Measurements from ENCODE around the gene TLR9.

The TLR9 gene

GRCh38 chr3:52242039-52242438, 16.6 kb upstream of the TLR9 start:
- H3K36me3 Mint-ChIP-seq (ENCODE audit: low read depth) = peaks cover 42% of the 10 kb centered on the region
- H3K4me3 Mint-ChIP-seq = no peak overlapping the region
- peaks cover 72% of the 10 kb centered on the region for H3K4me1 Mint-ChIP-seq (ENCODE audit: low read depth)
- H3K9me3 Mint-ChIP-seq = no peaks in the 10 kb centered on the region
- intact Hi-C loops (cut with micrococcal nuclease) = no loop called here
- no peaks in the 10 kb centered on the region for H3K27me3 Mint-ChIP-seq
- H3K27ac Mint-ChIP-seq = peak overlapping the region; percentile 97

GRCh38 chr3:52240886-52241370, 15.5 kb upstream of the TLR9 start:
- Mint-ChIP-seq H3K27ac (peak overlapping the region; percentile 97), H3K9me3 (no peaks in the 10 kb centered on the region), H3K27me3 (no peaks in the 10 kb centered on the region), H3K36me3 (ENCODE audit: low read depth) (peaks cover 39% of the 10 kb centered on the region), H3K4me3 (no peak overlapping the region), H3K4me1 (ENCODE audit: low read depth) (peaks cover 78% of the 10 kb centered on the region)
- intact Hi-C loops (cut with micrococcal nuclease) = no loop called here

GRCh38 chr3:52240059-52240885, 14.8 kb upstream of the TLR9 start:
- Mint-ChIP-seq H3K27me3 (no peaks in the 10 kb centered on the region), H3K9me3 (no peaks in the 10 kb centered on the region), H3K4me1 (ENCODE audit: low read depth) (peaks cover 84% of the 10 kb centered on the region), H3K36me3 (ENCODE audit: low read depth) (peaks cover 44% of the 10 kb centered on the region), H3K4me3 (peak overlapping the region; percentile 91), H3K27ac (peak overlapping the region; percentile 97)
- intact Hi-C loops (cut with micrococcal nuclease) = no loop called here

GRCh38 chr3:52238761-52239701, 13.6 kb upstream of the TLR9 start, which contains the start of gene TWF2:
Gene TWF2 (minus strand): TSS chr3:52239158. CDS start chr3:52239016, 142 bp downstream.
- Mint-ChIP-seq H3K9me3 (no peaks in the 10 kb centered on the region), H3K27me3 (no peaks in the 10 kb centered on the region), H3K36me3 (ENCODE audit: low read depth) (peaks cover 50% of the 10 kb centered on the region), H3K4me3 (peak within 1 kb of the TSS; percentile 91), H3K27ac (peak within 1 kb of the TSS; percentile 97), H3K4me1 (ENCODE audit: low read depth) (peaks cover 84% of the 10 kb centered on the region)
- intact Hi-C loops (cut with micrococcal nuclease) = loop anchor here (5.0 kb wide), 1 partner anchor 38 kb away; the partner anchor contains the start of gene WDR82

GRCh38 chr3:52238193-52238760, 12.8 kb upstream of the TLR9 start:
- H3K4me3 Mint-ChIP-seq = peak overlapping the region; percentile 91
- H3K27me3 Mint-ChIP-seq = no peaks in the 10 kb centered on the region
- intact Hi-C loops (cut with micrococcal nuclease) = loop anchor here (5.0 kb wide), 1 partner anchor 39 kb away; the partner anchor contains the start of gene WDR82
- peaks cover 84% of the 10 kb centered on the region for H3K4me1 Mint-ChIP-seq (ENCODE audit: low read depth)
- no peaks in the 10 kb centered on the region for H3K9me3 Mint-ChIP-seq
- H3K36me3 Mint-ChIP-seq (ENCODE audit: low read depth) = peaks cover 58% of the 10 kb centered on the region
- peak overlapping the region; percentile 97 for H3K27ac Mint-ChIP-seq

- intact Hi-C loops (cut with micrococcal nuclease) = loop anchor here (1.0 to 5.0 kb wide), 2 partner anchors 9 to 40 kb away; partner anchors contain the start of gene WDR82
- H3K4me1 Mint-ChIP-seq (ENCODE audit: low read depth) = peaks cover 86% of the 10 kb centered on the region
These were observed 12.3 kb upstream of the TLR9 start for GRCh38 chr3:52237657-52238172.

GRCh38 chr3:52237006-52237656, 11.7 kb upstream of the TLR9 start:
- Mint-ChIP-seq H3K9me3 (no peaks in the 10 kb centered on the region), H3K36me3 (ENCODE audit: low read depth) (peaks cover 69% of the 10 kb centered on the region), H3K4me1 (ENCODE audit: low read depth) (peaks cover 91% of the 10 kb centered on the region), H3K4me3 (peak overlapping the region; percentile 91), H3K27ac (peak overlapping the region; percentile 97), H3K27me3 (no peaks in the 10 kb centered on the region)
- intact Hi-C loops (cut with micrococcal nuclease) = loop anchor here (1.0 to 5.0 kb wide), 2 partner anchors 9 to 40 kb away; partner anchors contain the start of gene WDR82

More at GRCh38 chr3:52237657-52238172, 12.3 kb upstream of the TLR9 start:
- Mint-ChIP-seq H3K27me3 (no peaks in the 10 kb centered on the region), H3K27ac (peak overlapping the region; percentile 97), H3K36me3 (ENCODE audit: low read depth) (peaks cover 63% of the 10 kb centered on the region), H3K4me3 (peak overlapping the region; percentile 91), H3K9me3 (no peaks in the 10 kb centered on the region)

- H3K4me1 Mint-ChIP-seq (ENCODE audit: low read depth) = peaks cover 91% of the 10 kb centered on the region
- no peaks in the 10 kb centered on the region for H3K9me3 Mint-ChIP-seq
- peak overlapping the region; percentile 75 for H3K27ac Mint-ChIP-seq
- H3K4me3 Mint-ChIP-seq = peak overlapping the region; percentile 91
- peaks cover 76% of the 10 kb centered on the region for H3K36me3 Mint-ChIP-seq (ENCODE audit: low read depth)
- no peaks in the 10 kb centered on the region for H3K27me3 Mint-ChIP-seq
- intact Hi-C loops (cut with micrococcal nuclease) = loop anchor here (5.0 kb wide), 1 partner anchor 41 kb away; the partner anchor contains the start of gene WDR82
These were observed 11.0 kb upstream of the TLR9 start for GRCh38 chr3:52236424-52236886.

- H3K36me3 Mint-ChIP-seq (ENCODE audit: low read depth) = peaks cover 93% of the 10 kb centered on the region
- H3K4me3 Mint-ChIP-seq = no peak overlapping the region
- no peaks in the 10 kb centered on the region for H3K27me3 Mint-ChIP-seq
- no peaks in the 10 kb centered on the region for H3K9me3 Mint-ChIP-seq
- intact Hi-C loops (cut with micrococcal nuclease) = loop anchor here (5.0 kb wide), 1 partner anchor 43 kb away; the partner anchor contains the start of gene WDR82
- no peak overlapping the region for H3K27ac Mint-ChIP-seq
- peaks cover 89% of the 10 kb centered on the region for H3K4me1 Mint-ChIP-seq (ENCODE audit: low read depth)
These were observed 9.3 kb upstream of the TLR9 start for GRCh38 chr3:52234516-52235447.

GRCh38 chr3:52233968-52234367, 8.5 kb upstream of the TLR9 start:
- no peak overlapping the region for H3K27ac Mint-ChIP-seq
- H3K4me1 Mint-ChIP-seq (ENCODE audit: low read depth) = peaks cover 88% of the 10 kb centered on the region
- intact Hi-C loops (cut with micrococcal nuclease) = no loop called here
- no peaks in the 10 kb centered on the region for H3K27me3 Mint-ChIP-seq
- no peak overlapping the region for H3K4me3 Mint-ChIP-seq
- no peaks in the 10 kb centered on the region for H3K9me3 Mint-ChIP-seq
- H3K36me3 Mint-ChIP-seq (ENCODE audit: low read depth) = peaks cover 93% of the 10 kb centered on the region

- peaks cover 93% of the 10 kb centered on the region for H3K36me3 Mint-ChIP-seq (ENCODE audit: low read depth)
These were observed 7.7 kb upstream of the TLR9 start for GRCh38 chr3:52233108-52233591.

More at GRCh38 chr3:52233108-52233591, 7.7 kb upstream of the TLR9 start:
- Mint-ChIP-seq H3K27ac (no peak overlapping the region), H3K9me3 (no peaks in the 10 kb centered on the region), H3K4me1 (ENCODE audit: low read depth) (peaks cover 84% of the 10 kb centered on the region), H3K27me3 (no peaks in the 10 kb centered on the region), H3K4me3 (no peak overlapping the region)
- intact Hi-C loops (cut with micrococcal nuclease) = no loop called here

Measured in dendritic cell treated with granulocyte-macrophage colony-stimulating factor and Interleukin-4, amounts not matched to agents 40 ng/mL and 50 ng/mL, for 4 days (primary cell).